B cell (primary cell): Measurements from ENCODE around the gene ADAMTS2.

Source experiments
- CTCF ChIP-seq: fragments of 200-600 bp; IDR thresholded peaks from one replicate; pipeline ENCODE4 v1.8.0; 2022; ENCODE audit warnings: antibody characterized with exemption, mild to moderate bottlenecking
- EZH2 ChIP-seq: IDR thresholded peaks from 2 replicates; pipeline ENCODE4 v1.6.1; 2012; ENCODE audit warnings: borderline replicate concordance, low read depth, mild to moderate bottlenecking, moderate library complexity, low read length; ENCODE audit not compliant: insufficient read depth, poor library complexity, severe bottlenecking

GRCh38 chr5:179118338-179118737 is 226.9 kb downstream of the ADAMTS2 start:
- TF ChIP-seq EZH2 (no peak), CTCF (no peak)
